GM18867 (cell line): Measurements from ENCODE around the gene HOXB2.

Source experiments
- ATAC-seq: cut with Tn5 transposase; IDR thresholded peaks from one replicate; pipeline ENCODE4 v1.9.1; 2021; ENCODE audit warnings: mild to moderate bottlenecking, moderate library complexity; ENCODE audit not compliant: unreplicated experiment

HOXB2 gene

GRCh38 chr17:48545022-48545375 is at the start of gene HOXB2:
TSS of gene HOXB2 (minus strand) at chr17:48545109. CDS start at chr17:48544911, 198 bp downstream.
- ATAC-seq: no peak

GRCh38 chr17:48593840-48594537 is 49.1 kb upstream of the HOXB2 start:
- no peak for ATAC-seq

GRCh38 chr17:48593126-48593829 is 48.4 kb upstream of the HOXB2 start, which contains the start of gene HOXB5:
TSS of gene HOXB5 (minus strand) at chr17:48593779. CDS start at chr17:48593682, 97 bp downstream.
- ATAC-seq: no peak

- no peak for ATAC-seq
Observed at GRCh38 chr17:48592577-48592976, 47.7 kb upstream of the HOXB2 start.

GRCh38 chr17:48592057-48592514 is 47.2 kb upstream of the HOXB2 start:
- no peak for ATAC-seq

- no peak for ATAC-seq
Observed at GRCh38 chr17:48591255-48592056, 46.5 kb upstream of the HOXB2 start.

- no peak for ATAC-seq
Observed at GRCh38 chr17:48590607-48591161, 45.8 kb upstream of the HOXB2 start.

GRCh38 chr17:48589831-48590606 is 45.1 kb upstream of the HOXB2 start, which contains the start of gene HOXB3:
TSS of gene HOXB3 (minus strand) at chr17:48590241. CDS start at chr17:48552474, 37,767 bp downstream.
- no peak for ATAC-seq

GRCh38 chr17:48589060-48589830 is 44.3 kb upstream of the HOXB2 start:
- no peak for ATAC-seq

GRCh38 chr17:48588528-48588927 is 43.6 kb upstream of the HOXB2 start:
- no peak for ATAC-seq

- no peak for ATAC-seq
Observed at GRCh38 chr17:48588074-48588415, 43.1 kb upstream of the HOXB2 start.

GRCh38 chr17:48587276-48588073 is 42.6 kb upstream of the HOXB2 start:
- ATAC-seq: no peak

GRCh38 chr17:48586355-48587258 is 41.7 kb upstream of the HOXB2 start:
- ATAC-seq: no peak

GRCh38 chr17:48584223-48584741 is 39.4 kb upstream of the HOXB2 start:
- no peak for ATAC-seq

- no peak for ATAC-seq
Observed at GRCh38 chr17:48583708-48584222, 38.9 kb upstream of the HOXB2 start.

GRCh38 chr17:48582750-48583069 is 37.8 kb upstream of the HOXB2 start:
- no peak for ATAC-seq

GRCh38 chr17:48579760-48580554 is 35.0 kb upstream of the HOXB2 start:
- ATAC-seq: no peak
